Upper lobe of left lung (tissue), 4 donors: ENCODE data around the gene MC1R.

Experiments used
- POLR2A ChIP-seq, 4 donors: fragments of 450-650 bp; IDR thresholded peaks; one replicate each; pipeline ENCODE4 v1.5.1; 2016 to 2017; ENCODE audit warnings: antibody characterized with exemption in 4 of 4, mild to moderate bottlenecking in 2 of 4
- POLR2AphosphoS5 ChIP-seq, 2 donors: sonication (generic); formaldehyde crosslinking; IDR thresholded peaks; one replicate each; pipeline ENCODE4 v1.5.1; 2017; ENCODE audit warnings: antibody characterized with exemption in 2 of 2
- TF ChIP-seq, protein P1 (sequence below), 6 experiments: fragments of 450-650 bp in 4 of 6; fragments of 200-600 bp in 2 of 6; sonication (generic) in 2 of 6; IDR thresholded peaks; one replicate each; pipeline ENCODE4 v1.5.1; 2016 to 2019; ENCODE audit warnings: antibody characterized with exemption in 6 of 6

DNA sequence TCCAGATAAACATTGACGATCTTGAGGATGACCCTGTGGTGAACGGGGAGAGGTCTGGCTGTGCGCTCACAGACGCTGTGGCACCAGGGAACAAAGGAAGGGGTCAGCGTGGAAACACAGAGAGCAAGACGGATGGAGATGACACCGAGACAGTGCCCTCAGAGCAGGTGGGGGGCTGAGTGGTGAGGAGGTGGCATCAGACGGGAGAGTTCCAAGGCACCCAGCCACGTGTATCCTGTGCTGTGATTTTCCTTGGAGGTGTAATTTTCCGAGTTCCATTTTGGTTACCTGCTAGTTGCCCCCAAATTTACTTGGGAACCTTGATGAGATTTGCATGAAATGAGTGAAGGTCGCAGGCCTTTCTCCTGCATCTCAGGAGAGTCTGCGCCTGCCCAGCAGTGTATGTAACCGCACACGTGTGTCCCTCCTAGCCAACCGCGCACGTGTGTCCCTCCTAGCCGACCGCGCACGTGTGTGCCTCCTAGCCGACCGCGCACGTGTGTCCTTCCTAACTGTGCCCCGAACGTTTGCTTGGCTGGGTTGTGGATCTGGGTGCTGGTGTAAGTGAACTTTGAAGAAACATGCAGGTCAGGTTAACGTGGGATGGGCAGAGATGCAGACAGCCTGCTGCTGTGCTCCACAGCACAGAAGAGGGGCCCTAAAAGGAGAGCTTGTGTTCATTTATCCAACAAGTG is 35.2 kb upstream of the MC1R start:
- TF ChIP-seq, protein P1, sequence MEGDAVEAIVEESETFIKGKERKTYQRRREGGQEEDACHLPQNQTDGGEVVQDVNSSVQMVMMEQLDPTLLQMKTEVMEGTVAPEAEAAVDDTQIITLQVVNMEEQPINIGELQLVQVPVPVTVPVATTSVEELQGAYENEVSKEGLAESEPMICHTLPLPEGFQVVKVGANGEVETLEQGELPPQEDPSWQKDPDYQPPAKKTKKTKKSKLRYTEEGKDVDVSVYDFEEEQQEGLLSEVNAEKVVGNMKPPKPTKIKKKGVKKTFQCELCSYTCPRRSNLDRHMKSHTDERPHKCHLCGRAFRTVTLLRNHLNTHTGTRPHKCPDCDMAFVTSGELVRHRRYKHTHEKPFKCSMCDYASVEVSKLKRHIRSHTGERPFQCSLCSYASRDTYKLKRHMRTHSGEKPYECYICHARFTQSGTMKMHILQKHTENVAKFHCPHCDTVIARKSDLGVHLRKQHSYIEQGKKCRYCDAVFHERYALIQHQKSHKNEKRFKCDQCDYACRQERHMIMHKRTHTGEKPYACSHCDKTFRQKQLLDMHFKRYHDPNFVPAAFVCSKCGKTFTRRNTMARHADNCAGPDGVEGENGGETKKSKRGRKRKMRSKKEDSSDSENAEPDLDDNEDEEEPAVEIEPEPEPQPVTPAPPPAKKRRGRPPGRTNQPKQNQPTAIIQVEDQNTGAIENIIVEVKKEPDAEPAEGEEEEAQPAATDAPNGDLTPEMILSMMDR (IDR thresholded peaks at IDR 0.05), result no peak
- no peak for TF ChIP-seq POLR2AphosphoS5 (IDR thresholded peaks at IDR 0.05)
- no peak for TF ChIP-seq POLR2A (IDR thresholded peaks at IDR 0.05)
